ENCODE measurements around the gene KMT2D.

DNA sequence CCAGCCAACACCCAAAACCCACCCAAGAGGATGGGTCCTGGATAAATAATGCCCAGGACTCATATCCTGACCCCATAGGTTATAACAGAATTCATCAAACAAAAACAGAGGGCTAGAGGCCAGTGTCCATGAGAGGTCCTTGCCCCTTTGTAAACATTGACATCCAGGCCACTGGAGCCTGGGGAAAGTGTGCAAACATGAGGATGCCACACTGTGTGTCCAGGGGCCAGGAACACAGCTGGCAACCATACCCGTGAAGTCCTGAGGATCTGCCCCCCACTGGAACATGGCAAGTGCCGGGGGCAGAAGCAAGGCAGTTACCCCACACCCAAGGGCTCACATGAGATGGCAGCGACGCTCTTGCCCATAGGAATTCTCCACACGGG is 4.2 kb upstream of the KMT2D start:
- TF ChIP-seq, protein P1, sequence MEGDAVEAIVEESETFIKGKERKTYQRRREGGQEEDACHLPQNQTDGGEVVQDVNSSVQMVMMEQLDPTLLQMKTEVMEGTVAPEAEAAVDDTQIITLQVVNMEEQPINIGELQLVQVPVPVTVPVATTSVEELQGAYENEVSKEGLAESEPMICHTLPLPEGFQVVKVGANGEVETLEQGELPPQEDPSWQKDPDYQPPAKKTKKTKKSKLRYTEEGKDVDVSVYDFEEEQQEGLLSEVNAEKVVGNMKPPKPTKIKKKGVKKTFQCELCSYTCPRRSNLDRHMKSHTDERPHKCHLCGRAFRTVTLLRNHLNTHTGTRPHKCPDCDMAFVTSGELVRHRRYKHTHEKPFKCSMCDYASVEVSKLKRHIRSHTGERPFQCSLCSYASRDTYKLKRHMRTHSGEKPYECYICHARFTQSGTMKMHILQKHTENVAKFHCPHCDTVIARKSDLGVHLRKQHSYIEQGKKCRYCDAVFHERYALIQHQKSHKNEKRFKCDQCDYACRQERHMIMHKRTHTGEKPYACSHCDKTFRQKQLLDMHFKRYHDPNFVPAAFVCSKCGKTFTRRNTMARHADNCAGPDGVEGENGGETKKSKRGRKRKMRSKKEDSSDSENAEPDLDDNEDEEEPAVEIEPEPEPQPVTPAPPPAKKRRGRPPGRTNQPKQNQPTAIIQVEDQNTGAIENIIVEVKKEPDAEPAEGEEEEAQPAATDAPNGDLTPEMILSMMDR (IDR thresholded peaks at IDR 0.05; ENCODE audit: low read depth, low read length): no peak
- no peak for TF ChIP-seq EZH2phosphoT487 (IDR thresholded peaks at IDR 0.05; ENCODE audit: low read depth)

Data from OCI-LY3 (cell line).